ENCODE results near the gene WDR86.

The WDR86 gene

DNA sequence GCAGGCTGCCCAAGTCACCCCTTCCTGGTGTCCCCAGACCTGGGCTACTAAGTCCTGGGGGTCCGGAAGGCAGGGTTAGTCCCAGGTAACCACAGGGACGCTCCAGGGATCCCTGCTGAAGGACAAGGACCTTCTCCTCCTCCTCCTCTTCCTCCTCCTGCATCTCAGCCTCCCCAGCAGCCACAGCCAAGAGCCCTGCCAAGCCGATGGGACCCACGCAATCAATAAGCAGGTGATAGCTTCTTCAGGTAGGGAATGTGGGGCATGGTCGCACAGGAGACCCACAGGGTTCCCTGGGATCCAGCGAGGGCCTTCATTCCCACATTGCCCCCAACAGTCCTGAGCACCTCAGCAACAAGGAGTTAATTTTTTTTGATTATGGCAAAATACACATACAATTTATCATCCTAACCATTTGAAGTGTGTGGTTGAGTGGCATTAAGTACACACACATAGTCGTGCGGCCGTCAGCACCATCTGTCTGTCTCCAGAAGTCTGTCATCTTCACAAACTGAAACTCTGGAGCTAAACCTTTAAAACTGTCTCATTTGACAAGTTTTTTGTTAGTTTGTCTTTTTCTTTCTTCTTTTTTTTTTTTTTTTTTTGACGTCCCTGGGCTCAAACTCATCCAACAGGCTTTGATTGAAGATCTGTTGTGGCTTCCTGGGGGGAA lies 18.0 kb upstream of the WDR86 start:
- no peak for DNase-seq (ENCODE audit: low read depth)

DNA sequence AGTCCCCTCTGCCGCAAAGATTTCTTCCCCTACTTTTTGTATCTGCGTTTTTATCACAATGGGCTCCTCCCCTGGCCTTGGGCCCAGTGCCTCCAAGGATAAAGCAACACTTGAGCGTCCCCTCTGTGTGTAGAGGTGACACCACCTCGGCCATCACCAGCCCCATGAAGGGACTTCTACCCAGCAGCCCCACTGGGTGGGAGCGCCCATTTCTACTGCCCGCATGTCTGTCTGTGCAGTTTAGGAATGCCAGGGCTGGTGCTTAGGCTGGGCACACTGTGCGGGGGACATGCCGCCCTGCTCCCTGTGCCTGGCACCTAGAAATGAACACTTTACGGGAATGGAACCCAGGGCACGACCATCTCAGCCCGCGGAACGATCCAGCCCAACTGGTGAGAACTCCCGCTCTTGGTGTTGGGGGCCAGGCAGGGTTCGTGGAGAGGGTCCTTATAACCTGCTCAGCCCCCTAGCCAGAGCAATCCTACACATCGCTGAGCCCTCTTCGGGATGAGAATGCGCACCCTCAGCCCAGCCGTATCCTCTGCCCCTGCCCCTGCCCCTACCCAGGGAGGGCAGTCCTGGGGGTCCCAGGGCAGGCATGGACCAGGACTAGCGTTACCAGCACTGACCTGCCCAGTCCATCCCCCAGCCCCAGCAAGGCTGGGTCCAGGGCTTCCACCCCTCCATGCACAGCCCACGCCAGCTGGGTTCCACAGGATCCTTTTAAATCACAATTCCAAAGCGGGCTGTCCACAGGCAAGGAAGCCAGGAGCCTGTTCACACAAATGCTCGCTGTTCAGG lies 17.3 kb upstream of the WDR86 start:
- no peak for DNase-seq (ENCODE audit: low read depth)

DNA sequence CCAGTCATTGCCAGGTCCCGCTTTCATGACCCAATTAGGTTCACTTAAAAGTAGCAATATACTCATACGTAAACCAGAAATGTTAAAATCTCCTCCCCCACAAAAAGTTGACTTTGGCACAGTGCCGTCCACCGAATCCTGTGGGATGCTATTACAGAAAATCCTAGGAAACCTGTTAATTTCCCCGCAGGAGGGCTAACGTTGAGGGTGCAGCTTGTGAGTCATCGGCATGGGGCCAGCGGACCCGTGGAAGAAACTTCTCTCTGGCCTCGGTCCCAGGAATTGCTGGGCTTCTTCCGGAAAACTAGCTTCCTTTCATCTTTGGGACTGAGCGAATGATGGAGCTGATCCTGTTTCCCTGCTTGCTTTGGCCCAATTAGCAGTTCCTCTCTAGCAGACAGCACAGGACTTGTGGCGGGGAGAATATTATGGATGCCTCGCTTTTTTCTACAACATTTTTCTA lies 16.6 kb upstream of the WDR86 start:
- DNase-seq (ENCODE audit: low read depth), result no peak

DNA sequence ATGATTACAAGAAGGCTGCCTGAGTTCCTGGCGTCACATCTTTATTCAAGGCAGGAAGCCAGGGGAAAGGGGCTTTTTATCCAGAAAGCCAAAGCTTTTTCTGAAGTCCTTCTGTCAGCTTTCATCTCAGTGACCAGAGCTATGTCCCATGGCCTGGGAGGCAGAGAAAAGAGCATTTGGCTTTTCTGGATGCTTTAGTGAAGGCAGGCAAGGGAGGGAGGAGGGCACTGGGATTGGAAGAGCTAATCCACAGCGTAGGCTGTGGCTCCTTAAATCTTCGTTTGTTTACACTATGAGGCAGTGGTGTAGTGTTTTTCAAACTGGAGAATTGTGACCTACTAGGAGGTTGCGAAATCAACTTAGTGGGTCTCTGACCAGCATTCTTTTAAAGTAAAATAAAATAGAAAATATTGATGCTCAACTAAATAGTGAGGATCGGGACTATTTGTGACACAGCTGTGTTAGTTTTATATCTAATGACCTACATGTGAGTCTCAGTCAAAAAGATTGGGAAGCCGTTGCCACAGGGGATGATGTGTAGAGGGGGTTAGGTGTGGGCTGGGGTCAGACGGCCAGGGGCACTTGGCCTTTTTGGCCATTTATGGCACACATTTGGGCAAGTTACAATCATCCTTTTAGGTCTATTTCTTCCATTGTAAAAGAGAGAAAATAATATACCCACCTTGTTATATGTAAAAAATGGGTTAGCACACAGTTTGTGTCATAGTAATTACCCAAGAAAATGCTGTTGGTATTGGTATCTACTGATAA lies 16.0 kb upstream of the WDR86 start:
- no peak for DNase-seq (ENCODE audit: low read depth)

DNA sequence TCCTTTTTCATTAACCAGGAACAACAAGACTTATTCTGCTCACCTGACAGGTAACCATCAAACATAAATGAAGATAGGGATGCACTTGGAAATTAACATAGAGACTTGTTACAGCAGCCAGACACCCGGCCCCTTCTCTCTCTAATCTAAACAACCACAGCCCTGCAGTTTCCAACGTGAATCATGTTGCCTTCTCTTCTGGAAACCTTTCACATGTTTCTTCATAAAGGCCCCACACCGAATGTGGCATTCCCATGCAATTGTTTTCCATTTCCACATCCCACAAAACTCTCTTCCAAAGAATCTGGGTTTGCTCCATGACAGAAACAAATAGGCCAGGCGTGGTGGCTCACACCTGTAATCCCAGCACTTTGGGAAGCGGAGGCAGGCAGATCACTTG lies 15.0 kb upstream of the WDR86 start:
- no peak for DNase-seq (ENCODE audit: low read depth)

DNA sequence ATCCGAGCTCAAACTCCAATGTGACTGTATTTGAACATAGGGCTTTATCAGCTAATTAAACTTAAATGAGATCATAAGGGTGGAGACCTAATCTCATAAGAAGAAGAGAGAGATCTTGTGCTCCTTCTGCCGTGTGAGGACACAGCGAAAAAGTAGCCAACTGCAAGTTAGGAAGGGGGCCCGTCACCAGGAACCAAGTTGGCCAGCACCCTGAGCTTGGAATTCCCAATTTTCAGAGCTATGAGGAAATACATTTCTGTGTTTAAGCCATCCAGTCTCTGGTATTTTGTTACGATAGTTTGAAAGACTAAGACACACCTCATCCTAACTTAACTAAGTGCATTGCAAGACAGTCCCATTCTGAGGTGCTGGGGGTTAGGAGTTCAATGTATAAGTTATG lies 14.1 kb upstream of the WDR86 start:
- no peak for DNase-seq (ENCODE audit: low read depth)

DNA sequence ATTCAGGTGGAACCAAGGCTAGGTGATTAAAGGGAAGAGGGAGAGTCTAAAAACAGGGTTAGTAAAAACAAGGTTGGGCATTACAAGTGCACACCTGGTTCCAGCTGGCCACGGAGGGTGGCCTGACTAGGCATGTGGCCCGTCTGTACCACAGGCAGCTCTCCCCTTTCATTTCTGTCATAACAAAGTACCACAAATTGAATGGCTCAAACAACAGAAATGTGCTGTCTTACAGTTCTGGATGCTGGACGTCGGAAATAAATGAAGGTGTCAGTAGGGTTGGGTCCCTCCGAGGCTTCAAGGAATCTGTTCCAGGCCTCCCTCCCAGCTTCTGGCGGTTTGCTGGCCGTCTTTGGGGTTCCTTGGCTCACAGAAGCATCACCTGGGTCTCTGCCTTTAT lies 13.4 kb upstream of the WDR86 start:
- no peak for DNase-seq (ENCODE audit: low read depth)

DNA sequence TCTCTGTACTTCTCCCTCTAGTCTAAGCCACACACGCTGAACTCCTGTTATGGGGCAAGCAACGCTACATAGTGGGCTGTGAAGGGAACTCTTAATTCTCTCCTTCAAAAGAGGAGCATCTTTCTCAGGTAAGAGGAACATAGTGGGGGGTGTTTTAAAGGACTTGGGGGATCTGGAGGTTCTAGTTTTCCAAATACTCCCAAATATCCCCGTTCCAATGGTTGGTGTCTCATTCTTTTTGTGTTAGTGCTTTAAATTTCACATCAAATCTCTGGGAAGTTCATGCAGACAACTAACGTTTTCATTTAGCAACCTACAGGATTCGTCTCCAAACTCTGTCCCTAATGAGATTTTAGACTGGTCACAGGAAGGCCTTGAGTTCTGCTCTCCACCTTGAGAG lies 12.4 kb upstream of the WDR86 start:
- no peak for DNase-seq (ENCODE audit: low read depth)

DNA sequence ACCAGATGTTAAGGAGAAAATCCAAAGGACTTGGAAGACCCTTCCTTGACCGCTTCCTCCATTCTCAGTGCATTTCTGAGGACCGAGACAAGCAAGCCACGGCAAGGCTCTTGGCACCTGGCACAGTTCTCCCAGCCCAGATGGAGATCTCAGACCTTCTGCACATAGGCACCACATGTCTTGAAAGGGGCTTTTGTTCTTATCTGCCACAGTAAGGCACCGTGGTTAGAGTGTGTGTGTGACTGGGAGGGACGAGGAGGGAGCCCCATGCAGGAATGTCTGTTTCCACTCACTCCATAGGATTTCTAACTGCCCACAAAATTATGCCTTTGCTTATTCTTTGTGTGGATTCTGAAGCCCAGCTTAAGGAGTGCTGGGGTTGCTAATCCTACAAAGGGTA lies 10.3 kb upstream of the WDR86 start:
- DNase-seq (ENCODE audit: low read depth), result no peak

DNA sequence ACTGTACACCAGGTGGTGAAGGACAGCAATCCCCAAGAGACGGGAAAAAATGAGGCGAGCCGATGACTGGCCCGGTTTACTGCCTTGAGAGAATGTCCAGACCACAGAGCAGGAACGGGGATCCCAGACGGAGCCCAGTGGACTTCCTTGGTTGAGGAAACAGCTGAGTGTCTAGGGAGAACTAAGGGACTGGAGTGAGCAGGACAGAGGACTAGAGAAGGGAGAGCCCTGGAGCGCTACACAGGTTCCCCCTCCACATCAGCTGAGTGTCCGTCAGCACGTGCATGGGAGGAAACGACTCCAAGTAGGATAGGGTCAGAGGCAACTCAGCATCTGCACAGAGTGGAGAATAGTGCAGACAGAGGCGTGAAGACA lies 7.1 kb upstream of the WDR86 start:
- no peak for DNase-seq (ENCODE audit: low read depth)

DNA sequence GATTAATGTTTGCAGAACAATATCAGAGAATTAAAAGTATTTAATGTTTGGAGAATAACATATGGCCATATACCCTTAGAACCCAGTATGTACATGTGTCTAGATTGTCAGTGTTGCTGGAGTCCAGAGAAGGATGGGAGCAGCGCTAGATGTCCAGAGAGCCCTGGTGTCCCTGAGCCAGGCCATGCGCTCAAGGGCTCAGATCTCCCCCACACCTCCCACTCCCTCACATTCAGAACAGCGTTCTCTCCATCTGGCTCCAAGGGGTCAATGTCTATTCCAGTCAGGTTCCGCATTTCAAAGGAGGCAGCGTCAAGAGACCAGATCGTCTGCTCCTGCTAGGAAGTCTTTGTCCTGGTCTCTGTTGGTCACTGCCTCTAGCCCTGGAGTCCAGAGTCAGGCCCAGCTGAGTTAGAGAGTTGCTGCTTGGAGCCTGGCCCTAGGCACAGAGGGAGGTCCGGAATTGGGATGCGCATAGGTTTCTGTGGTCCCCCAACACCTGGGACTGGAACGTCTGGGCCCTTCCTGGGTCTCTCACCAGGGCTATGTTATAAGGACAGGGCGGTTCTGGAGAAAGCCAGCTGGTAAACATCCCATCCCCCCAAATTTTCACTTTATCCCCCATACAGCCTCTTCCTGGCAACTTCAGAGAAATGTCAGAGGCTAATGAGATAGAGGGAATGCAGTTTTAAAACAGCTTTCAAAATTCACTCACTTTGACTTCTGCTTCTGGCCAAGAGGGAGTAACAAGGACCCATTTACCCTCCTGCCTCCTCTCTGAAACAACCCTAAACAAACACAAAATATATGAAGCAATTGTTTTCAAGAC lies 6.5 kb upstream of the WDR86 start:
- no peak for DNase-seq (ENCODE audit: low read depth)

DNA sequence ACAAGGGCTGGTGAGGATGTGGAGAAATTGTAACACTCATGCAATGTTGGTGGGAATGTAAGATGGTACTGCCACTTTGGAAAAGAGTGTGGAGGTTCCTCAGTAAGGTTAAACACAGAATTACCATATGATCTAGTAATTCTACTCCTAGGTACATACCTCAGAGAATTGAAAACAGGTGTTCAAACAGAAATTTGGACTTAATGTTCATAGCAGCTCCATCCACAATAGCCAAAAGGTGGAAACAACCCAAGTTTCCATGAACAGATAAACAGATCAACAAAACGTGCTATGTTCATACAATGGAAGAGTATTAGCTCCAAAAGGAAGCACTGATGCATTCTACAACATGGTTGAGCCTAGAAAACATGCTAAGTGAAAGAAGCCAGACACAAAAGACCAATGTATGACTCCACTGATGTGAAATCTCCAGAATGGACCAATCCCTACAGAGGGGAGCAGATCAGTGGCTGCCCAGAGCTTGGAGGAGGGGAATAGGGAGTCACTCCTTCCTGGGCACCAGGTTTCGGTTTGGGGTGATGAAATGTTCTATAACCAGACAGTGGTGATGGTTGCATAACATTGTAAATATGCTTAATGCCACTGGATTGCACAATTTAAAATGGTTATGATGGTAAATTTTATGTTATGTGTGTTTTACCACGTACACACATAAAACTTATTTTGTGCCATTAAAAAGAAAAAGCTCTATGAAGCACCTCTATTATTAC lies 5.7 kb upstream of the WDR86 start:
- DNase-seq (ENCODE audit: low read depth), result no peak

DNA sequence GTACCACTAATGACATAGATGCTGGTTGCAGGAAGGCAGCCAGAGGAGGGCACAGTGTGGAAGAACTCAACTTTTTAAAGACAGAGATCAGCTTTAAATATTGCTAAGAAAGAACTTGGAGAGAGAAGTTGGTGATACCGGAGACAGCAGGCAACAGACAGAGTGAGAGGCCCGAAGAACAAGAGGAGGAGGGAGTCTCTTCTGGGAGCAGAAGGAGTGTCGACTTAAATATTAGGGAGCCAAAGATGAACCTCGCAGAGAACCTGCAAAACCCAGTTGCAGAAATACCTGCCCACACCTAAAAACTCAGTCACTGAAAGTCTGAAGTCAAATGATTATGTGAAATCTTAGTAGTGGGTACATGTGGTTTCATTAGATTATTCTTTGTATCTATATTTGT lies 3.4 kb upstream of the WDR86 start:
- DNase-seq (ENCODE audit: low read depth), result no peak

DNA sequence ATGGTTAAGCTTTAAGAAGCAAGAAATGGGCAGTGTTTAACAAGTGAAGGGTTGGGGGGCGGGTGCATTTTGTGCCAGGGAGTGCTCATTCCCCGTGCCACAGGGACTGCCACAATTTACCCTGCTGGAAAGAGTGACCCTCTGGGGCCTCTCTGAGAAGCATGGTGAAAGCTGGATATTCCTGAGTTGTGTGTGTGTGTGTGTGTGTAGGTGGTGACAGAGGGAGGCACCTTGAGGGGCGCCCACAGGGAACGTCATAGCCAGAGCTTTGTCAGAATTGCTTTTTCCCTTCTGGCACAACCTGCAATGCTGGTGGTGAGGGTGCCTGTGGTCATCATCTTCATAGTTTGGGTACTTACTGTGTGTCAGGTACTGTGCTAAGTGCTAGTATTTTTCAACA lies 2.5 kb upstream of the WDR86 start:
- DNase-seq (ENCODE audit: low read depth), result no peak

DNA sequence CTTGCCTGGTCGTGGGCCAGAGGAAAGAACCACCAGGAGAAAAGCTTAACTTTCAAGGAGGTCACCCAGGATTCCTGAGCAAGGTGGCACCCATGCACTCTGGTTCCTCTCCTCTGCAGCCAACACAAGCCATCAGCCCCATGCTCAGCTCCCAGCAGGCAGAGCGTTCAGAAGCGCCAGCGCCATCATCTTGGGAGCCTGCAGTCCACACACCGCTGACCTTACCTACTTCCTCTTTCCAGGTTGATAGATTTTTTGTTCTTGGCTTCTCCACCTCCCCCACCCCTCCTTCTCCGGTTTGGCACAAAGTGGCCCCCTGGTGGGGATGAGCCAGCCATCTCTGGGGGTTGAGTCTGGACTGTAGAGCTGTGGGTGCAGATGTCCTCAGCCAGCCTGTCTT lies 1.7 kb upstream of the WDR86 start:
- no peak for DNase-seq (ENCODE audit: low read depth)

DNA sequence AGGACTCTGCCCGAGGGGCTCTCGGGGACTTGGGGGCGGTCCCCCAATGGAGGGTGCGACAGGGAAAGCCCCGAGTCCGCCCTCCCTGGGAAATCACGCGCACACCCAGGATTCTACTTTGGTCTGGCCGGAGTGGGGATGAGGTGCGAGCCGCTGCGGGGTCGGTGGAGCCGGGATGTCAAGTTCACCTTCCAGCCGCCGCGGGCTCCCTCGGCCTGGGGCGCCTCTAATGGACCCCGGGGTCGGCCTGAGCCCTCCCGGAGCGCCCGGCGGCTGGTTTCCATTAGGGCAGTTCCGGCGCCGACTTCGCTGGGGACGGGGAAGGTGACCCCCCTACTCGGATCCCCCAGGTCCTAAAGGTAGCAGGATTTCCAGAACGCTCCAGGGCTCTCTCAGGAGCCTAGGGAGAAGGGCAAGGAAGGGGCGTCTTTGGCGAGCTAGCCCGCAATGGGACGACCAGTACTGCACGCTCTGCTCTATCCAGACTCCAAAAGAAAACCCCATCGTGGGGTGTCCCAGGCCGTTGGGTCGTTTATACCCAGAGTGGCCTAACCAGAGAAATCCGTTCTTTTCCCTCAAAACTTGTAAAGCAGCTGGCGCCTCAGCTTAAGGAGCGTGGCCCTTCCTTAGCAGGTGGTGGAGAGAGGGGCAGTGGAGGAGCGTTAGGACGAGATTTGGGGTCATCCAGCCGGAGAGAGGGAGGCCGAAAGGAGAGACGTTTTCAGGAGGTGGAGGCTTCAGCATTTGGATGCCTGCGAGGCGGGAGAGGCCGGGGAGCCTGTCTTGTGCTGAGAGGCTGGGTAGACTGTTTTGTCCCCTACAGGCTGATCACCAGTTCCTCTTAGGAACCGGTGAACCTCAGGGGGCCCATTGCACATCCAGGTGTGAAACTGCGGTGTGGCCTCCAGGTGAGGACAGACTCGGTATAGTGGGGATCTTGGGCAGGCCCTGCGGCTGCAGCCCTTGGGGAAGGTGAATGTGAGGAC lies 860 bp upstream of the WDR86 start:
- DNase-seq (ENCODE audit: low read depth), result no peak

DNA sequence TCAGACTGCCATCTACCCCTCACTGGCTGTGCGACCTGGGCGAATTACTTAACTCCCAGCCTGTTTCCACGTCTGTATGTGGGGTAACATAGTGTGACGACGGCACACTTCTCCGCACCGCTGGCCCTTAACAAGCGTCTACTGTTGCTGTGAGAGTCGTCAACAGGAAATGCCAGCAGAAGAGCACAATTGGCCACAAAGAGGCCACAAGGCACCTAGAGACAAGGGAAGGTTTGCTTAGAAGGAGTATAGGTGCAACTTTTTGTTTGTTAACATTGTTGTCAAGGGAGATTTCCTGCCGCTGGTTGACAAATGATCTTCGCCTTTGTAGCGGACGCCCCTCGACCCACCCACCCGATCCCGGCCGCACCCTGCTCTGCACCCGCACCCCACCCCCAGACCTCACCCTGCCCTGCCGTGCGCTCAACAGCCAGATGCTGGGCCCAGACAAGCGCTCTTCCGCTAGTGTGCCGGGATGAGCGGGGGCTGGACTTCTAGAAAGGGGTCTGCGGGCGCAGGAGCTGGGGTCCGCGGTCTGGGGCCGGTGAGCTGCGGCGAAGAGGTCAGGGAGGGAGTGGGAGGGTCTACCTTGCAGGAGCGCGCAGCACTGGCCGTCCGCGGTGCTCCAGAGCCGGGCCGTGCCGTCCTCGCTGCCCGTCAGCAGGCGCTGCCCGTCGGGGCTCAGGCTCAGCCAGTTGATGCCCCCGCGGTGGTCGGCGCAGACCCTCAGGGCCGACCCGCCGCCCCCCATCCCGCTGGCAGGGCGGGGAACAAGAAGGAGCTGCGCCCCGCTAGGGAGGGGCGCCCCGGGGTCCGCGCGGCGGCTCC lies 785 bp downstream of the WDR86 start:
- no peak for DNase-seq (ENCODE audit: low read depth)

DNA sequence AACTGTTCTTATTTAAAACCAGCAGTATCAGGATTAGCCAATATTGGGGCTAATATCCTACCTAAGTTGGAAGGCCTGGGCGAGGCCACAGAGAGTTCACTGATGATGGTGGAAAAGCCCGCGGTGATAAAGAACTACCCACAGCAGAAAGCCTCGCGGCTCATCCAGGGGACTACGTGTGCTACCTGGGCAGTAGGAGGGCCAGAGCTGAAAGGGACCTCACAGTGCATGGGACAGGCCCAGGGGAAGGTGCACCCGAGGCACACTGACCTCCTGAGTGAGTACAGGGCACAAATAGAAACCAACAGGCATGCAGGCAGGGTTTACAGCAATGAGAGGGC lies 1.4 kb downstream of the WDR86 start:
- no peak for DNase-seq (ENCODE audit: low read depth)

DNA sequence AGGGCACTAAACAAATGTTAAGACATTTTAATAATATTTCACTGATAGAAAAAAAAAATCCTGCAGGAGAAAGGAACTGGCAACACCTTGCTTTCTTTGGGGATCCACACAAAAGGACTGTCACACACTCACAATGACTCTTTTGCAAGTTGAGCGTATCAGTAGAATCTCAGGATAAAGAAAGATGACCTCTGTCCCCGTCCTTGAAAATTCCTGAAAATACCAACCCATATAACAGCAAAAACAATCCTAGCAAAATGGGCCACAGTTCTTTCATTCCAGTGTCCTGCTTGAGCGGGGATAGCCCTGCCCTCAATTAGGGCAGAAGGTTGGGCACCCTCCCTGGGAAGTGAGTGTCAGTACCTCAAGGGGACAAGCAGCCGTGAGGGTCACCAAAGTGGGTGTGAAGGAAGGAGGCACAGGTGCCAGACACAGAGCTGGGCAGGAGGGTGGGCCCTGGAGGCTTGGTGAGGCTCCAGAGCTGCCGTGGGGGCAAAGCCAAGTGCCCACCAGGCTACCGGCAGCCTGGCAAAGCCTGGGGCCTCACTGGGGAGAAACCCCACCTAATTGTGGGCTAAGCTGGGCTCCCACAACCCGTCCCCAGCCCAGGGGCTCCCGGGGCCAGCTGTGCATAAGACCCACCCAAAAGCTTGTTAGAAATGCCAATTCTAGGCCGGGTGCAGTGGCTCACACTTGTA lies 2.8 kb downstream of the WDR86 start:
- DNase-seq (ENCODE audit: low read depth), result no peak

Measured in GM04504 (cell line).